ENCODE results near the gene USP30. TPM values are rescaled to one million over a fixed set of nuclear protein-coding genes. Genes with fewer than 3 reads are reported as not detected.
A peak's percentile ranks its signal among the peaks of the same experiment; 100 is the strongest.

Gene USP30, protein sequence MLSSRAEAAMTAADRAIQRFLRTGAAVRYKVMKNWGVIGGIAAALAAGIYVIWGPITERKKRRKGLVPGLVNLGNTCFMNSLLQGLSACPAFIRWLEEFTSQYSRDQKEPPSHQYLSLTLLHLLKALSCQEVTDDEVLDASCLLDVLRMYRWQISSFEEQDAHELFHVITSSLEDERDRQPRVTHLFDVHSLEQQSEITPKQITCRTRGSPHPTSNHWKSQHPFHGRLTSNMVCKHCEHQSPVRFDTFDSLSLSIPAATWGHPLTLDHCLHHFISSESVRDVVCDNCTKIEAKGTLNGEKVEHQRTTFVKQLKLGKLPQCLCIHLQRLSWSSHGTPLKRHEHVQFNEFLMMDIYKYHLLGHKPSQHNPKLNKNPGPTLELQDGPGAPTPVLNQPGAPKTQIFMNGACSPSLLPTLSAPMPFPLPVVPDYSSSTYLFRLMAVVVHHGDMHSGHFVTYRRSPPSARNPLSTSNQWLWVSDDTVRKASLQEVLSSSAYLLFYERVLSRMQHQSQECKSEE
- 10 to 100 TPM; 22.8 to 43.9 (median 26.0) TPM for total RNA-seq

DNA sequence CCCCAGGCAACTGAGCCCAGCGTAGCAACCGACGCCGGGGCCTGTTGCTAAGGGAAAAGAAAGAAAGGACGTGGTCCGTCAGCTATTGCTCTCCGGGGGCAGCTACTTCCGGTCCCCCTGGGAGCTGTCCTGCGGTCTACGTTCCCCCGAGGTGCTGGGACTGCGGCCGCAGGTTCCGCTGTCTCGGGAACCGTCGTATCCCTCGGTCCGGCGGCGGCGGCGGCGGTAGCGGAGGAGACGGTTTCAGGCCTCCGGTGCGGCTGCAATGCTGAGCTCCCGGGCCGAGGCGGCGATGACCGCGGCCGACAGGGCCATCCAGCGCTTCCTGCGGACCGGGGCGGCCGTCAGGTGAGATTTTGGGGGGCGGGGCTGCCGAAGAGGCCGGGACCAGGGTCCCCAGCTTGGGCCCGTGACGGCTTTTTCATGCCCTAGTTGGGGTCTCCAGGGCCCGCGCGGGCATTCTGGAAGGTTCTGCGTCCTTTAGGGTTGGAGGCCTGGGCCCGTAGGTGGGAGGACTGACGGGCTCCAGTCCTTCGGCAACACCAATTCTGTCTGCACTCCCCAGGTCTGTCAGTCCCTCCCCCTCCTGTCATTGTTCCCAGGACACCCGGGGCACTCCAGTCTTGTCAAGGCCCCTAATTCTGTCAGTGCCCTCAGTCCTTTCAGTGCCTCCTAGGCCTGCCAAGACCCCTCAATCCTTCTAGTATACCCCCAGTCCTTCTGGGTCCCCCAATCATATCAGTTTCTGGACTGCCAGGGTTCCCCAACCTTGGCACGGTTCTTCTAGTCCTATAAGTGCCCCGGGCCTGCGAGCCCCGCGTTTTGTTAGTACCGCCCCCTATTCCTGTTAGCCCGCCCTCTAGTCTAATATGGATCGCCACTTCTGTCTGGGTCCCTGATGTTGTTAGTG lies at the start of gene USP30:
USP30 (plus strand) TSS at position 163 of the 910 bp plus-strand sequence; CDS start at position 266, 103 bp downstream.
- under 1% methylated on average over 37 of the region's 61 CpGs for WGBS
- TF ChIP-seq EP300 (IDR thresholded peaks at IDR 0.05), result no peak
- TF ChIP-seq POLR2AphosphoS5 (IDR thresholded peaks at IDR 0.05), result peak in 2 of 3 donors; percentile 73 to 92
- peaks cover 4% of the 10 kb centered on the region for H3K36me3 ChIP-seq

DNA sequence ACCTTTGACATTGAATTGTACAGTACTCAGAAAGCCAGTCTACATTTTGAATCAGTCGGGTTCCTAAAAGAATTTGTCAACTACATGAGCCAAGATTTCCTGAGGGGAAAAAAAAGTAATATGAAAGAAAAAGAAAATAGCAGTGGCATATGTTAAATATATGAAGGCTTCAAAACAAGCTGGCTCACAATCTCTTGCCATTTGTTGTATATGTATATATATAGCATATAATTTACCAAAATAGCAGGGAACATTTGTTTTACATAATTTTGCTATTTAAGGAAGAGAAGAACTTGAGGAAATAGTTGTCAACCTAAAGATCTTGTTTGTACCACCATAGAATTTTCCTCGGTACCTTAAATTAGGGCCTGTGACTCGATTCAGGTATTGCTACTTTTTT lies 48.4 kb upstream of the USP30 start:
- no peaks in the 10 kb centered on the region for H3K36me3 ChIP-seq
- DNase-seq (ENCODE audit: low spot score in 2 of 2), result no peak
- H3K4me1 ChIP-seq, result no peaks in the 10 kb centered on the region
- 54% methylated on average over 3 of the region's 3 CpGs for WGBS
- peaks cover 5% of the 10 kb centered on the region for H3K27me3 ChIP-seq
- TF ChIP-seq EP300 (IDR thresholded peaks at IDR 0.05) (no peak), POLR2AphosphoS5 (IDR thresholded peaks at IDR 0.05) (no peak), POLR2A (IDR thresholded peaks at IDR 0.05) (no peak)
- TF ChIP-seq, protein P1, sequence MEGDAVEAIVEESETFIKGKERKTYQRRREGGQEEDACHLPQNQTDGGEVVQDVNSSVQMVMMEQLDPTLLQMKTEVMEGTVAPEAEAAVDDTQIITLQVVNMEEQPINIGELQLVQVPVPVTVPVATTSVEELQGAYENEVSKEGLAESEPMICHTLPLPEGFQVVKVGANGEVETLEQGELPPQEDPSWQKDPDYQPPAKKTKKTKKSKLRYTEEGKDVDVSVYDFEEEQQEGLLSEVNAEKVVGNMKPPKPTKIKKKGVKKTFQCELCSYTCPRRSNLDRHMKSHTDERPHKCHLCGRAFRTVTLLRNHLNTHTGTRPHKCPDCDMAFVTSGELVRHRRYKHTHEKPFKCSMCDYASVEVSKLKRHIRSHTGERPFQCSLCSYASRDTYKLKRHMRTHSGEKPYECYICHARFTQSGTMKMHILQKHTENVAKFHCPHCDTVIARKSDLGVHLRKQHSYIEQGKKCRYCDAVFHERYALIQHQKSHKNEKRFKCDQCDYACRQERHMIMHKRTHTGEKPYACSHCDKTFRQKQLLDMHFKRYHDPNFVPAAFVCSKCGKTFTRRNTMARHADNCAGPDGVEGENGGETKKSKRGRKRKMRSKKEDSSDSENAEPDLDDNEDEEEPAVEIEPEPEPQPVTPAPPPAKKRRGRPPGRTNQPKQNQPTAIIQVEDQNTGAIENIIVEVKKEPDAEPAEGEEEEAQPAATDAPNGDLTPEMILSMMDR (IDR thresholded peaks at IDR 0.05), result no peak
- H3K4me3 ChIP-seq, result no peak overlapping the region
- H3K27ac ChIP-seq, result no peak overlapping the region
- H3K9me3 ChIP-seq, result no peaks in the 10 kb centered on the region

More for the DNA sequence above, at the start of gene USP30:
- no peaks in the 10 kb centered on the region for H3K27me3 ChIP-seq
- H3K27ac ChIP-seq, result peak within 1 kb of the TSS; percentile 81
- H3K4me3 ChIP-seq, result peak within 1 kb of the TSS; percentile 87
- no peaks in the 10 kb centered on the region for H3K9me3 ChIP-seq
- H3K4me1 ChIP-seq, result peaks cover 18% of the 10 kb centered on the region
- peak; percentile 86 to 89 for DNase-seq (ENCODE audit: low spot score in 2 of 2)

DNA sequence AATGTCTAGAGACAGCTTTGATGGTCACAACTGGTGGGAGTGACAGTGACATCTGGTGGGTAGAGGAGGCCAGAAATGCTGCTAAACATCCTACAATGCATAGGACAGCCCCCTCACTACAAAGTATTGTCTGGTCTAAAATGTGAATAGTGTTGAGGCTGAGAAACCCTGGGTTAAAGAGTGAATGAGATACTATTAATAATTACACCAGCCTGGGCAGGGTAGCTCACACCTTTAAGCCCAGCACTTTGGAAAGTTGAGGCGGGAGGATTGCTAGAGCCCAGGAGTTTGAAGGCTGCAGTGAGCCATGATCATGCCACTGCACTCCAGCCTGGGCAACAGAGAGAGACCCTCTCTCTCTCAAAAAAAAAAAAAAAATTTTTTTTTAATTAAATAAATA lies 42.6 kb upstream of the USP30 start:
- TF ChIP-seq, protein P1 (IDR thresholded peaks at IDR 0.05), result no peak
- TF ChIP-seq EP300 (IDR thresholded peaks at IDR 0.05) (no peak), POLR2AphosphoS5 (IDR thresholded peaks at IDR 0.05) (no peak), POLR2A (IDR thresholded peaks at IDR 0.05) (no peak)
- Histone ChIP-seq H3K36me3 (no peaks in the 10 kb centered on the region), H3K27me3 (peaks cover 5% of the 10 kb centered on the region), H3K9me3 (no peaks in the 10 kb centered on the region), H3K4me1 (no peaks in the 10 kb centered on the region), H3K27ac (no peak overlapping the region), H3K4me3 (no peak overlapping the region)
- no peak for DNase-seq (ENCODE audit: low spot score in 2 of 2)
- WGBS, result 95% methylated on average over 1 of the region's 1 CpG

DNA sequence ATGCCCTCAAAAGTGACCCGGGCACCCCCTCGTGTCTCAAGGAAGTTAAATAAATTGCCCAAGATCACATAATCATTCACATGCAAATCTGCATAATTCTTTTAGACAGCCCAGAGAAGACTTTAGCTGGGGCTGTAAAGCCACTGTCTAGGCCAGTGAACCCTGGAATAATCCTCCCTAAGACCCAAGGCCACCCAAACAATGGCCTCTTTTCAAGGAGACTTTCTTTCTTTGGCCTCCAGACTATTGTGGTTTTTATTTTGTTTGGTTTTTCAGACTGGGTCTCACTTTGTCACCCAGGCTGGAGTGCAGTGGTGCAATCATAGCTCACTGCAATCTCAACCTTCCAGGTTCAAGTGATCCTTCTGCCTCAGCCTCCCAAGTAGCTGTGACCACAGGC lies 42.1 kb upstream of the USP30 start:
- H3K4me3 ChIP-seq, result no peak overlapping the region

More for the DNA sequence above, 42.1 kb upstream of the USP30 start:
- H3K27me3 ChIP-seq, result peaks cover 5% of the 10 kb centered on the region
- no peaks in the 10 kb centered on the region for H3K4me1 ChIP-seq
- H3K36me3 ChIP-seq, result no peaks in the 10 kb centered on the region
- DNase-seq (ENCODE audit: low spot score in 2 of 2), result no peak
- WGBS, result 76% methylated on average over 2 of the region's 2 CpGs
- TF ChIP-seq, protein P1 (IDR thresholded peaks at IDR 0.05), result no peak
- TF ChIP-seq POLR2A (IDR thresholded peaks at IDR 0.05) (no peak), POLR2AphosphoS5 (IDR thresholded peaks at IDR 0.05) (no peak), EP300 (IDR thresholded peaks at IDR 0.05) (no peak)
- no peak overlapping the region for H3K27ac ChIP-seq
- no peaks in the 10 kb centered on the region for H3K9me3 ChIP-seq

All from suprapubic skin (tissue), 4 donors.